Measurements from ENCODE around the gene GHITM.
"Not testable (repeated sequence)": the region's sequence is repeated elsewhere in the genome, so short reads cannot be mapped to it uniquely, and the experiment has no call there.

GHITM gene

GRCh38 chr10:84160663-84161362 lies 21.5 kb downstream of the GHITM start:
- DNase-seq (ENCODE audit: extremely low read depth, low read depth) = no peak
- no peak overlapping the region for H3K4me3 ChIP-seq (replicated peaks; ENCODE audit: low read depth, low read length)
- no peak for TF ChIP-seq CTCF (IDR thresholded peaks at IDR 0.05; ENCODE audit: low read depth, low read length, missing control alignments)

- no peak for DNase-seq (ENCODE audit: extremely low read depth, low read depth)
- H3K4me3 ChIP-seq (replicated peaks; ENCODE audit: low read depth, low read length) = no peak overlapping the region
- no peak for TF ChIP-seq CTCF (IDR thresholded peaks at IDR 0.05; ENCODE audit: low read depth, low read length, missing control alignments)
Observed at GRCh38 chr10:84163996-84164395, 24.7 kb downstream of the GHITM start.

- DNase-seq (ENCODE audit: extremely low read depth, low read depth) = no peak
- no peak for TF ChIP-seq CTCF (IDR thresholded peaks at IDR 0.05; ENCODE audit: low read depth, low read length, missing control alignments)
- no peak overlapping the region for H3K4me3 ChIP-seq (replicated peaks; ENCODE audit: low read depth, low read length)
Observed at GRCh38 chr10:84164442-84164841, 25.1 kb downstream of the GHITM start.

GRCh38 chr10:84166620-84167288 lies 27.4 kb downstream of the GHITM start:
- TF ChIP-seq CTCF (IDR thresholded peaks at IDR 0.05; ENCODE audit: low read depth, low read length, missing control alignments) = no peak

GRCh38 chr10:84167289-84167653 lies 28.0 kb downstream of the GHITM start:
- DNase-seq (ENCODE audit: extremely low read depth, low read depth); H3K4me3 ChIP-seq (replicated peaks; ENCODE audit: low read depth, low read length): not testable (repeated sequence)

More at GRCh38 chr10:84166620-84167288, 27.4 kb downstream of the GHITM start:
- H3K4me3 ChIP-seq (replicated peaks; ENCODE audit: low read depth, low read length) = no peak overlapping the region
- no peak for DNase-seq (ENCODE audit: extremely low read depth, low read depth)

- H3K4me3 ChIP-seq (replicated peaks; ENCODE audit: low read depth, low read length) = not testable (repeated sequence)
Observed at GRCh38 chr10:84168382-84168781, 29.1 kb downstream of the GHITM start.

GRCh38 chr10:84171237-84171636 lies 31.9 kb downstream of the GHITM start:
- not testable (repeated sequence) for H3K4me3 ChIP-seq (replicated peaks; ENCODE audit: low read depth, low read length)

More at GRCh38 chr10:84168382-84168781, 29.1 kb downstream of the GHITM start:
- not testable (repeated sequence) for DNase-seq (ENCODE audit: extremely low read depth, low read depth)

GRCh38 chr10:84171700-84172466 lies 32.6 kb downstream of the GHITM start:
- H3K4me3 ChIP-seq (replicated peaks; ENCODE audit: low read depth, low read length); DNase-seq (ENCODE audit: extremely low read depth, low read depth): not testable (repeated sequence)

More at GRCh38 chr10:84171237-84171636, 31.9 kb downstream of the GHITM start:
- not testable (repeated sequence) for DNase-seq (ENCODE audit: extremely low read depth, low read depth)

Measured in HFF-Myc (cell line).